ENCODE measurements around the gene MAPK4. TPM values are rescaled to one million over a fixed set of nuclear protein-coding genes. Genes with fewer than 3 reads are reported as not detected.

Gene MAPK4
- total and polyA plus RNA-seq, 7 experiments from 2014 or later = not detected

- peaks cover 0 to 5% (median 0%) of the 10 kb centered on the region in 5 donors for H3K27me3 Mint-ChIP-seq
- no peaks in the 10 kb centered on the region for H3K9me3 Mint-ChIP-seq
- ATAC-seq = no peak
- POLR2A ChIA-PET = no interaction called here
- no peak overlapping the region for H3K27ac Mint-ChIP-seq
- CTCF ChIA-PET = no interaction called here
- H3K4me3 Mint-ChIP-seq = no peak overlapping the region
- H3K36me3 ChIP-seq (ENCODE audit: control insufficient read depth in 2 of 3, insufficient read depth in 3 of 3, low read length in 3 of 3) = no peaks in the 10 kb centered on the region
- intact Hi-C loops (cut with micrococcal nuclease) = no loop called here
- no peak overlapping the region for H3K4me3 ChIP-seq (ENCODE audit: low read length)
- no peaks in the 10 kb centered on the region for H3K27me3 ChIP-seq (ENCODE audit: control insufficient read depth in 2 of 2, insufficient read depth in 2 of 2, low read length in 2 of 2)
- no peaks in the 10 kb centered on the region for H3K4me1 ChIP-seq (ENCODE audit: control insufficient read depth in 2 of 2, insufficient read depth in 2 of 2, low read length in 2 of 2)
- H3K4me1 Mint-ChIP-seq = no peaks in the 10 kb centered on the region
- H3K9me3 ChIP-seq (ENCODE audit: control insufficient read depth in 2 of 3, low read length in 3 of 3) = no peaks in the 10 kb centered on the region
- no peaks in the 10 kb centered on the region for H3K36me3 Mint-ChIP-seq
- H3K27ac ChIP-seq (ENCODE audit: low read depth, low read length) = no peak overlapping the region
- no peak for DNase-seq
Observed at GRCh38 chr18:50644807-50645206, 84.9 kb downstream of the MAPK4 start.

GRCh38 chr18:50647237-50647636 is 87.3 kb downstream of the MAPK4 start:
- Histone ChIP-seq H3K36me3 (ENCODE audit: control insufficient read depth in 2 of 3, insufficient read depth in 3 of 3, low read length in 3 of 3) (no peaks in the 10 kb centered on the region), H3K4me1 (ENCODE audit: control insufficient read depth in 2 of 2, insufficient read depth in 2 of 2, low read length in 2 of 2) (no peaks in the 10 kb centered on the region), H3K27me3 (ENCODE audit: control insufficient read depth in 2 of 2, insufficient read depth in 2 of 2, low read length in 2 of 2) (no peaks in the 10 kb centered on the region), H3K9me3 (ENCODE audit: control insufficient read depth in 2 of 3, low read length in 3 of 3) (no peaks in the 10 kb centered on the region), H3K27ac (ENCODE audit: low read depth, low read length) (no peak overlapping the region), H3K4me3 (ENCODE audit: low read length) (no peak overlapping the region)
- no peak overlapping the region for H3K27ac Mint-ChIP-seq
- H3K9me3 Mint-ChIP-seq = peaks cover 0 to 2% (median 0%) of the 10 kb centered on the region in 11 donors
- ChIA-PET POLR2A (no interaction called here), CTCF (no interaction called here)
- H3K4me3 Mint-ChIP-seq = no peak overlapping the region
- DNase-seq (no peak), ATAC-seq (no peak)
- peaks cover 0 to 11% (median 0%) of the 10 kb centered on the region in 5 donors for H3K27me3 Mint-ChIP-seq
- intact Hi-C loops (cut with micrococcal nuclease) = no loop called here
- no peaks in the 10 kb centered on the region for H3K36me3 Mint-ChIP-seq
- H3K4me1 Mint-ChIP-seq = no peaks in the 10 kb centered on the region

- ATAC-seq (no peak), DNase-seq (no peak)
- Histone ChIP-seq H3K4me3 (ENCODE audit: low read length) (no peak overlapping the region), H3K4me1 (ENCODE audit: control insufficient read depth in 2 of 2, insufficient read depth in 2 of 2, low read length in 2 of 2) (no peaks in the 10 kb centered on the region), H3K27me3 (ENCODE audit: control insufficient read depth in 2 of 2, insufficient read depth in 2 of 2, low read length in 2 of 2) (no peaks in the 10 kb centered on the region), H3K9me3 (ENCODE audit: control insufficient read depth in 2 of 3, low read length in 3 of 3) (no peaks in the 10 kb centered on the region), H3K36me3 (ENCODE audit: control insufficient read depth in 2 of 3, insufficient read depth in 3 of 3, low read length in 3 of 3) (no peaks in the 10 kb centered on the region), H3K27ac (ENCODE audit: low read depth, low read length) (no peak overlapping the region)
- ChIA-PET CTCF (no interaction called here), POLR2A (no interaction called here)
- Mint-ChIP-seq H3K36me3 (no peaks in the 10 kb centered on the region), H3K27me3 (peaks cover 0 to 14% (median 0%) of the 10 kb centered on the region in 5 donors), H3K27ac (no peak overlapping the region), H3K9me3 (peaks cover 0 to 2% (median 0%) of the 10 kb centered on the region in 11 donors), H3K4me3 (no peak overlapping the region), H3K4me1 (no peaks in the 10 kb centered on the region)
- intact Hi-C loops (cut with micrococcal nuclease) = no loop called here
Observed at GRCh38 chr18:50647792-50648191, 87.9 kb downstream of the MAPK4 start.

GRCh38 chr18:50649821-50650220 is 89.9 kb downstream of the MAPK4 start:
- no peaks in the 10 kb centered on the region for H3K27me3 ChIP-seq (ENCODE audit: control insufficient read depth in 2 of 2, insufficient read depth in 2 of 2, low read length in 2 of 2)
- Mint-ChIP-seq H3K27ac (no peak overlapping the region), H3K36me3 (no peaks in the 10 kb centered on the region), H3K9me3 (peaks cover 0 to 2% (median 0%) of the 10 kb centered on the region in 11 donors), H3K4me1 (no peaks in the 10 kb centered on the region), H3K4me3 (no peak overlapping the region), H3K27me3 (peaks cover 0 to 11% (median 0%) of the 10 kb centered on the region in 5 donors)
- intact Hi-C loops (cut with micrococcal nuclease) = no loop called here
- H3K27ac ChIP-seq (ENCODE audit: low read depth, low read length) = no peak overlapping the region
- POLR2A ChIA-PET = no interaction called here
- no peaks in the 10 kb centered on the region for H3K9me3 ChIP-seq (ENCODE audit: control insufficient read depth in 2 of 3, low read length in 3 of 3)
- no peak overlapping the region for H3K4me3 ChIP-seq (ENCODE audit: low read length)
- H3K4me1 ChIP-seq (ENCODE audit: control insufficient read depth in 2 of 2, insufficient read depth in 2 of 2, low read length in 2 of 2) = no peaks in the 10 kb centered on the region
- no peak for ATAC-seq
- no peaks in the 10 kb centered on the region for H3K36me3 ChIP-seq (ENCODE audit: control insufficient read depth in 2 of 3, insufficient read depth in 3 of 3, low read length in 3 of 3)
- CTCF ChIA-PET = no interaction called here
- no peak for DNase-seq

GRCh38 chr18:50651334-50651733 is 91.4 kb downstream of the MAPK4 start:
- no peaks in the 10 kb centered on the region for H3K4me1 ChIP-seq (ENCODE audit: control insufficient read depth in 2 of 2, insufficient read depth in 2 of 2, low read length in 2 of 2)
- Mint-ChIP-seq H3K36me3 (no peaks in the 10 kb centered on the region), H3K4me3 (no peak overlapping the region), H3K27me3 (peaks cover 0 to 21% (median 0%) of the 10 kb centered on the region in 5 donors), H3K9me3 (peaks cover 0 to 2% (median 0%) of the 10 kb centered on the region in 11 donors), H3K27ac (no peak overlapping the region), H3K4me1 (no peaks in the 10 kb centered on the region)
- CTCF ChIA-PET = no interaction called here
- POLR2A ChIA-PET = no interaction called here
- intact Hi-C loops (cut with micrococcal nuclease) = no loop called here
- H3K27me3 ChIP-seq (ENCODE audit: control insufficient read depth in 2 of 2, insufficient read depth in 2 of 2, low read length in 2 of 2) = no peaks in the 10 kb centered on the region
- DNase-seq = no peak
- no peak for ATAC-seq
- H3K4me3 ChIP-seq (ENCODE audit: low read length) = no peak overlapping the region
- H3K27ac ChIP-seq (ENCODE audit: low read depth, low read length) = no peak overlapping the region
- no peaks in the 10 kb centered on the region for H3K9me3 ChIP-seq (ENCODE audit: control insufficient read depth in 2 of 3, low read length in 3 of 3)
- no peaks in the 10 kb centered on the region for H3K36me3 ChIP-seq (ENCODE audit: control insufficient read depth in 2 of 3, insufficient read depth in 3 of 3, low read length in 3 of 3)

GRCh38 chr18:50653402-50654093 is 93.7 kb downstream of the MAPK4 start:
- Mint-ChIP-seq H3K9me3 (peaks cover 0 to 4% (median 0%) of the 10 kb centered on the region in 11 donors), H3K36me3 (no peaks in the 10 kb centered on the region), H3K27ac (no peak overlapping the region), H3K4me3 (no peak overlapping the region), H3K27me3 (peaks cover 0 to 28% (median 0%) of the 10 kb centered on the region in 5 donors), H3K4me1 (no peaks in the 10 kb centered on the region)
- Histone ChIP-seq H3K4me3 (ENCODE audit: low read length) (no peak overlapping the region), H3K27ac (ENCODE audit: low read depth, low read length) (no peak overlapping the region), H3K36me3 (ENCODE audit: control insufficient read depth in 2 of 3, insufficient read depth in 3 of 3, low read length in 3 of 3) (no peaks in the 10 kb centered on the region), H3K4me1 (ENCODE audit: control insufficient read depth in 2 of 2, insufficient read depth in 2 of 2, low read length in 2 of 2) (no peaks in the 10 kb centered on the region), H3K27me3 (ENCODE audit: control insufficient read depth in 2 of 2, insufficient read depth in 2 of 2, low read length in 2 of 2) (no peaks in the 10 kb centered on the region), H3K9me3 (ENCODE audit: control insufficient read depth in 2 of 3, low read length in 3 of 3) (no peaks in the 10 kb centered on the region)
- DNase-seq (no peak), ATAC-seq (no peak)
- CTCF ChIA-PET = no interaction called here
- POLR2A ChIA-PET = no interaction called here
- intact Hi-C loops (cut with micrococcal nuclease) = no loop called here

GRCh38 chr18:50654211-50654610 is 94.3 kb downstream of the MAPK4 start:
- no peak for ATAC-seq
- Mint-ChIP-seq H3K27me3 (peaks cover 0 to 32% (median 0%) of the 10 kb centered on the region in 5 donors), H3K9me3 (peaks cover 0 to 7% (median 0%) of the 10 kb centered on the region in 11 donors), H3K36me3 (peaks cover 0 to 3% (median 0%) of the 10 kb centered on the region in 5 donors), H3K27ac (no peak overlapping the region), H3K4me1 (no peaks in the 10 kb centered on the region), H3K4me3 (no peak overlapping the region)
- Histone ChIP-seq H3K27me3 (ENCODE audit: control insufficient read depth in 2 of 2, insufficient read depth in 2 of 2, low read length in 2 of 2) (no peaks in the 10 kb centered on the region), H3K36me3 (ENCODE audit: control insufficient read depth in 2 of 3, insufficient read depth in 3 of 3, low read length in 3 of 3) (no peaks in the 10 kb centered on the region), H3K4me3 (ENCODE audit: low read length) (no peak overlapping the region), H3K27ac (ENCODE audit: low read depth, low read length) (no peak overlapping the region), H3K4me1 (ENCODE audit: control insufficient read depth in 2 of 2, insufficient read depth in 2 of 2, low read length in 2 of 2) (no peaks in the 10 kb centered on the region), H3K9me3 (ENCODE audit: control insufficient read depth in 2 of 3, low read length in 3 of 3) (no peaks in the 10 kb centered on the region)
- CTCF ChIA-PET = no interaction called here
- no peak for DNase-seq
- POLR2A ChIA-PET = no interaction called here
- intact Hi-C loops (cut with micrococcal nuclease) = no loop called here
